Stimulated activated CD4-positive, alpha-beta T cell treated with anti-CD3 and anti-CD28 coated beads, Interleukin-2, amount 100 ng/mL, for 24 hours (primary cell): ENCODE results near the gene DDX24.
A peak's percentile ranks its signal among the peaks of the same experiment; 100 is the strongest.
"Not testable (repeated sequence)": the region's sequence is repeated elsewhere in the genome, so short reads cannot be mapped to it uniquely, and the experiment has no call there.

Experiments used
- DNase-seq, 2 donors: peaks; one replicate each; pipeline ENCODE4 v3.0.0-alpha.2; 2020

DDX24 gene

DNA sequence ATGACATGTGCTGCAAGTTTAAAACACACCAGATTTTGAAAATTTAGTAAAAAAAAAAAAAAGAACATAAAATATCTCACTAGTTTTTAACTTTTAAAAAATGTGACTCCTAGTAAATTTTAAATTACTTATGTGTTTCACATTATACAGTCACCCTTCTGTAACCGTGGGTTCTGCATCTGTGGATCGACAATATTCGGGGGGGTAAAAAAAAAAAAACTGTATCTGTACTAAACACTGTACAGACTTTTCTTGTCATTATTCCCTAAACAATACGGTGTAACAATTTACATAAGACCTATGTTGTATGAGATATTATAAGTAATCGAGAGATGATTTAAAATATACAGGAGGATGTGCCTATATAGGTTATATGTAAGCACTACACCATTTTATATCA lies 3.2 kb downstream of the DDX24 start:
- DNase-seq = no peak

DNA sequence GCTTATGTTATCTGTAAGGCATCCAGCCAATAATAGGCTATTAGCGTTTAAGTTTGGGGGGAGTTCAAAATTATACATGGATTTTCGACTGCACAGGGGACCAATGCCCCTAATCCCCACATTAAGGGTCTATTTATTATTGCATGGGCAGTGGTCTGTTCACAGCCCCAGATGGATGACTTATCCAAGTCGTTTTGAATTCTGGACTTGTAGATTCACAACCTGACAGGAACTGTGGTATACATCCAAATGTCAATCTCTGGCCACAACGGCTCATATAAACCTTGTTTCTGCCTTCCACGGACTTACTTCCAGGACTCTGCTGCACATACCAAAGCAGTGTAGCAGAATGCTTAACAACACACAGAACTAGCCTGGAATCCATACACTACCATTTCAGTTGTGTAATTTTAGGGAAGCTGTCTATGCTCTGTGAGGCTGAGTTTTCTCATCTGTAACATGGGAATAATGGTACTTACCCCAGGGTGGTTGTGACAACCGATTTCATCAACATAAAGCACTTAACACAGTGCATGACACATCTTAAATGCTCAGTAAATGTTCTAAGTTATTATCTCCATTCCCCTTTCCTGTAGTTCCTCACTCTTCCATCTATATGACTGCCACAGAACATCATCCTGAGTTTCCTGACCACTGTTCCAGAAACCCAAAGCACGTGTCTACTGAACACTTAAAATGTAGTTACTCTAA lies 3.7 kb downstream of the DDX24 start:
- no peak for DNase-seq

DNA sequence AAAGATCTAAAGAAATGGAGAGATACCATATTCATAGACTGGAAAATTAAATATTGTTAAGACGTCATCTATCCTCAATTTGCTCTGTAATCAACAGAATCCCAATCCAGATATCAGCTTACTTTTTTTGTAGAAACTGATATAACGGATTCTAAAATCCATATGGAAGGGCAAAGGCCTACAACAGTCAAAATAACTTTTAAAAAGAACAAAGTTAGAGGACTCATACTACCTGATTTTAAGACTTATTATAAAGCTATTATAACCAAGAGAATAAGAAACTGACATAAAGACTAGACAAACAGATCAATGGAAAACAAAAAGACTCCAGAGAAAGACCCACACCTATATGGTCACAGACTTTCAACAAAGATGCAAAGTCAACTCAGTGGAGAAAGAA lies 6.0 kb downstream of the DDX24 start:
- no peak for DNase-seq

DNA sequence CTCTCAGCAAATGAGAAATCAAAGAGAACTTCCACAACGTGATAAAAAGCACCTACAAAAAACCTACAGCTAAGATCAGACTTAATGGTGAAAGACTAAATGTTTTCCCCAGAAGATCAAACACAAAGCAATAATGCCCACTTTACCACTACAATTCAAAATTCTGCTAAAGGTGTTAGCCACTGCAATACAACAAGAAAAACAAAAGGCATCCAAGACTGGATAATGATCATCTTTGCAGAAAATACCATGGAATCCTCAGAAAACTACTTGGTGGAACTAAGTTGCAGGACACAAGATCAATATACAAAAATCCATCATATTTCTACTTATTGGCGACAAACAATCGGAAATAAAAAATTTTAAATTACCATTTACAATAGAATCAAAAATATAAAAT lies 6.5 kb downstream of the DDX24 start:
- no peak for DNase-seq

DNA sequence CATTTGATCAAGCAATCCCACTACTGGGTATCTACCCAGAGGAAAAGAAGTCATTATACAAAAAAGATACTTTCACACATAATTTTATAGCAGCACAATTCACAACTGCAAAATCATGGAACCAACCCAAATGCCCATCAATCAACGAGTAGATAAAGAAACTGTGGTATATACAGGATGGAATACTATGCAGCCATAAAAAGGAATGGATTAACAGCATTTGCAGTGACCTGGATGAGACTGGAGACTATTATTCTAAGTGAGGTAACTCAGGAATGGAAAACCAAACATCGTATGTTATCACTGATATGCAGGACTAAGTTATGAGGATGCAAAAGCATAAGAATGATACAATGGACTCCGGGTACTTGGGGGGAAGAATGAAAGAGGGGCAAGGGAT lies 8.9 kb downstream of the DDX24 start:
- not testable (repeated sequence) for DNase-seq

DNA sequence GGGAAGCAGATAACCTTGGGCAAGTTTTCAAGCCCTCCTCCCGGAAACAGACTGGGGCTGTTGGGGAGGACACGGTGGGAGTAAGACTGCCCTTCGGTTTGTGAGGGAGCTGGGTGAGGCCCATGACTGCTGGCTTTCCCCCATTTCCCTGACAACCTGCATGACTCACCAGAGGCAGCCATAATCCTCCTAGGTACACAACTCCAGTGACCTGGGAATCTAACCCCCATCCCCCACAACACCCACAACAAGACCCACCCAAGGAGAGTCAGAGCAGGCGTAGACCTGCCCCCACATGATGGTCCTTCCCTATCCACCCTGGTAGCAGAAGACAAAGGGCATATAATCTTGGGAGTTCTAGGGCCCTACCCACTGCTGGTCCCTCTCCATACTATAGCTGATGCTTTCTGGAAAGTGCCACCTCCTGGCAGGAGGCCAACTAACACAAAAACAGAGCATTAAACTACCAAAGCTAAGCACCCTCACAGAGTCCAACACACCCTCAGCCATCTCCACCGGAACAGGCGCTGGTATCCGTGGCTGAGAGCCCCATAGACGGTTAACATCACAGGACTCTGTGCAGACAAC lies 14.8 kb downstream of the DDX24 start:
- no peak for DNase-seq

DNA sequence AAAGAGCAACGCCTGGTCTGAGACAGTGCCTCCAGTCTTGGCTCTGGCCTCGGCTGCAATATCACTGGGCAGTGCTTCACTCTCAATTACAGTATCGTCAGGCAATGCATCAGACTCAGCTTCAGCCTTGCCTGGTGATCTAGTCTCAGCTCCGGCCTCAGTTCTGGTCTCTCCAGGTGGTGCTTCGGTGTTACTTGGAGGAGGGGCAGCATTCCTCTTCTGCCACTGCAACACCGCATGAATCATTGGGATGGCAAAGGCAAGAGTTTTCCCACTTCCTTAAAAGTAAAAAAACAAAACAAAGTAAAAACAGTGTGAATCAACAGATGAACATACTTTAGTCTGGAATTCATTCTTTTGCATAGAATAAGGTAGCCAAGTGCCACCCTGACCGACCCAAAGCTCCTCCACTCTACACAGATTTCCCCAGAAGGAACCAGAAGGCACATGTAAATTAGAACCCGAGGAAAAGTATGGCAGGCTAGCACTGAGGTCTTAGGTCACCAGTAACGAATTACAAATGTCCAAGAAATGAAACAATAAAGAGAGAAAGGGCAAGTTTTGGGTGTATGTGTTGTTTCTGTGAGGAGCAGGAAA lies 18.6 kb downstream of the DDX24 start:
- DNase-seq = no peak

DNA sequence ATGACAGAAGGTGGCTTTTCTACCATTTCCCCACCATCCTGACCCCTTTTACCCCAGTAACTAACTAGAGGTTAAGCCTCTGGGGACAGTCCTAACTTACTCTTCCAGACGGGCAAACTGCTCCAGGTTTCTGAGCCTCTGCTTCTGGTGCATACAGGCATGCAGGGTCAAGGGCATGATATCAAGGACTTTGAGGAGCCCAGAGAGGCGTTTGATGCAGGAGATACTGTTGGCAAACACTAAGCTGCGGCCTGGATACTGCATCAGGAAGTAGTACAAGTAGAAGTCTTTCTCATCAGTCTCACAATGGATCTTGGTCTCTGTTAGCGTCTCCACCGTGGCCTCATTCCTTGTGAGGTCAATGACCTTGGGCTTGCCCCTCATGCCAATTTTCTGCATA lies 21.0 kb downstream of the DDX24 start:
- DNase-seq = no peak

DNA sequence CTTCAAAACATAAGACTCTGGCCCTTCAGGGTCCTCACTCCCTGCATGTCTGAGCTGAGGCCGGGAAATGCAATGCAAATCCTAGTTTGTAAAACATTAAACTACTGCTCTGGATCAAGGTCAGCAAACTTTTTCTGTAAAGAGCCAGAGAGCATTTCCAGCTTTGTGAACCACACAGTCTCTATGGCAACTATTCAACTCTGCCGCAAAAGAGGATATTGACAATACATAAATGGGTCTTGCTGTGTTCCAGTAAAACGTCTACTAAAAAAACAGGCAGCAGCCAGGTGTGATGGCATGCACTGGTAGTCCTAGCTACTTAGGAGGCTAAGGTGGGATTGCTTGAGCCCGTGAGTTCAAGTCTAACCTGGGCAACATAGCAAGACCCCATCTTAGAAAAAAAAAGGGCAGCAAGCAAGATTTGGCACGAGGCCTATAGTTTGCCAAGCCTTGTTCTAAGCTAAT lies 22.3 kb downstream of the DDX24 start:
- no peak for DNase-seq

DNA sequence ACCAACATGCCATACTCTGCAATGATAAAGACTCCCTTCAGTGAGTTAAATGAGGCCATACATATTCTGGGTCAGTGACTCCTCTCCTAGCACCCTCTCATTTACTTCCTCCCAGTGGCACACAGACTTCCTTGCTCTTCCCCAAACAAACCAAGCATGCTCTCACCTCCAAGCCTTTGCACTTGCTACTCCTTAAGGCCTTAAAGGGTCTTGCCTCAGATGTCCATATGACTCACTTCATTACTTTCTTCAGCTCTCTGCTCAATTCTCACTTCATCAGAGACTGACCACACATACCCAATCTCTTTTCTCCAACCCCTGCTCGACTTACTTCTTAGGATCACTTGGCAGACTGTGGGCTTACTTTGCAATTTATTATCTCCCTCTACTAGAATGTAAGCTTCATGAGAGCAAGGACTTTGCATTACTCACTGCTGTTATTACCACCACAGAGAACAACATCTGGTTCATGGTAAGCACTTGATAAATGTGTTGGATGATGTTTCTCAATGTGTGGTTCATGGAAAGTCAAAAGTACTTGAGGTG lies 22.8 kb downstream of the DDX24 start:
- DNase-seq = no peak

DNA sequence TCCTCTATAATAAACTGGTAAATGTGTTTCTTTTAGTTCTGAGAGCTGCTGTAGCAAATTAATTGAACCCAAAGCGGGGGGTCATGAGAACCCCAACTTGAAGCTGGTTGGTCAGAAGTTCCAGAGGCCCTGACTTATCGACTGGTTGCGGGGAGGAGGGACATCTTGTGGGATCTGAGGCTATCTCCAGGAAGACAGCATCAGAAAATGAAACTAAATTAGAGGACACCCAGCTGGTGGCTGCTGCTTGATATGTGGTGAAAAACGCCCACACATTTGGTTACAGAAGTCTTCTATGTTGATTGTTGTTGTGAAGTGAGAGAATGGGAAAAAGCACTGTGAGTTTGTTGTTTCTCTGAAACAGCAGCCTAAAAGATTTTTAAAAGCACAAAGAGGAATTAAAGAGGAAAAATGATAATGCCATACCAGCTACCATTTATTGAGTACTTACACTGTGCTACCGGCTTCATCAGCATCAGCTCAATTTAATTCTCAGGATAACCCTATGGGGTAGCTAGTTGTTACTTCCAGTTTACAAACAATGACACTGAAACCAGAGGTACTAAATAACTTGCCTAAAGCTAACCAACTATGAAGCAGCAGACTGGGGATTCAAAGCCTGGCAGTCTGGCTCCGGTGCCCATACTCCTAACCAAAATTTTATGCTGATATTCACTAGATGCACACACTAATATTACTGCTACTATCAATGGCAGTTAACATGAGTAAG lies 24.3 kb downstream of the DDX24 start:
- peak in 1 of 2 donors; percentile 21 for DNase-seq

DNA sequence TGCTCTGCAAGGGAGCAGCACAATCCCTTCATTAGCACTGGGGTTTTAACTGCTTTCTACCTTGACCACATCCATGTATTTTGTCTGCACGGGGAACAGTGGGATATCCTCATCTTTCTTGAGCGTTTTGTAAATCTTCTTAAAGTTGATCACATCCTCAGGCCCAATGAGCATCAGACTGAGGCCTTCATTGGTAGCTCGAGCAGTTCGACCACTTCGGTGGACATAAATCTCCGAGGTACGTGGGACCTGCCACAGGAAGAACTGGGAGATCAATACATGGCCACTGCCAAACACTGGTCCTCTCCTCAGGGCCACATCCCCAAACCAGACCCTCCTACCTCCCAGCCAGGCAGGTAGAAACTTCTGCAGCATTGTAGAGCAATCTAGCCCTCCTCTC lies 26.1 kb downstream of the DDX24 start:
- DNase-seq = no peak

DNA sequence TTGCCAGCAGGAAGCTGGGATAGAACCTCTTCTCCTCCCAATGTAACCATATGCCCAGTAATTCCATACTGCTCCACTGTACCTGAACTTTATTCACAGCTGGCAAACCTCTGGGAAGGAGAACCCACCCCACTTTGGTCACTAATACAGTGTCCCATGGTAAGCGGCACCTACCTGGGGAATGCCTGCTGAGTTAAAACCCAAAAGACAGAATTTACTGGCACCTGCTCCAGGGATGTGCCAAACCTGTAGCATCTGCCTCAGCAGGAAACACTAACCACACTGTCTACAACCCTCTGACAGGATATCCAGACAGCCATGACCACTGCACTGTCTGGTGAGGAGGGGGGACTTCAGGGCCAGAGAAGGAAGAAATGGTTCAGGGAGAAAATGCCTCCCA lies 26.6 kb downstream of the DDX24 start:
- DNase-seq = no peak

DNA sequence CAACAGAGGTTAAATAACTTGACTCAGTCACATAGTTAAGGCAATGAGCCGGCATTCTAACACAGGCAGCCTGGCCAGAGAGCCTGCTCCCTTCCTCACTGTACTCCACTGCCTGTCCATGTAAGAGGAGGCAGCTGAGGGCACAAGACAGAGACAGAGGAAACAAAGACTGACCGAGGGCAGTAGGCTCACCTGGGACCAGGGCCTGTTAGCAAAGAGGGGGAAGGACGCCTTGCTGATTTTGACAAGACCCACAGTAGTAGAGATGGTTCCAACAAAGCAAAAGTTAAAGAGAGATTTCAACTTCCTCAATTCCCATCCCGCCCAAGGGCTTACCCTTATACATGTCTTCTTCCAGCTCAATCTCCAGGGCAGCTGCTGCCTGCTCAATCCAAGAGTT lies 28.3 kb downstream of the DDX24 start:
- DNase-seq = no peak

DNA sequence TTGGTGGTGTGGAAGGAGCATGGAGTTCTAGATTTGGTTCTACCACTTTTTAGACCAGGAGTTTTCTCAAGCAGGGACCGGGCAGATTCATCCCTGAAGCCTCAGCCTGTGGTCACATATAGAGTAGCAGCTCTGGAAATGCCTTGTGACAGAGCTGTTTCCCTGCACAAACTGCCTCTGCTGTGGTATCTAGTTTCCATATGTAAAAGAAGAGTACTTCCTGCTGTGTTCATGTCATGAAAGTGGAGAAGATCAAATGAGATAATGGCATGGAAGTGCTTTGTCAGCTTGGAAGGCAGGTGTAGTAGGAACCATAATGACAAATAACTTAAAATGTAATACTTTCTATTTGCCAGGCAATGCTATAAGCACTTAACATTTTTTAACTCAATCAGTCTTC lies 28.8 kb downstream of the DDX24 start:
- no peak for DNase-seq

DNA sequence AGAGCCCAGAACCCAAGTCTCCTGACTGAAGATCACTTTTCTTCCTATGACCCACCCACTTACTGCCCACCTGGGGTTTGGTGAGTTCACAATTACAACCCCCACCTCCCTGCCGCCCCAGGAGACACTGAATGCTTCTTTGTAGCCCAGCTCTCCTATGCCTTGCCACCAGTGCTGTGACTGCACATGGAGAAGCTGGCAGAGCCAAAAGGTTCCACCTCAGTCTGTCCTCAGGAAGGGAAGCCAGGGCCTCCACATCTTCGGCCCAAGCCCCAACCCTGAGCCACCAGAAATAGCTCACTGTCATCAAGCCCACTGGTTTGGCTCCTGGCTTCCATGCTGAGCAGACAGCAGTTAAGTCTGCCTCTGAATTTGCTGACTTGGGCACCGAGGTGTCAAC lies 29.2 kb downstream of the DDX24 start:
- no peak for DNase-seq

DNA sequence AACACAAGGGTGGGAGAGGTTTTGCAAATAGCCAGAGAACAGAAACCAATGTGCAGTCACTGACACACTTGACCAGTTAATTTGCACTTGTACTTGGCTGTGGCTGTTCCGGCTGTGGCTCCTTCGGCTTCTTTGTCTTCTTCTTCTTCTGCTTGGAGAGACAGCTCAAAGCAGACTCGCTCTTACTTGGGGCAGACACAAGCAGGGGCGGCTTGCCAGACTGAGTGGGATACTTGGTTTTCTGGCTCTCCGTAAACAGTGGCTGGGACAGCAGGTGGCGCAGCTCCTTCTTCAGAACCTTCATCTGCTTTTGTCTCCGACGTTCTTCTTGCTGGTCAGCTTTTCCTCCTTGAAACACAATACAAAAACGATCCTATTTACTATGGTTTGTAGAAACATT lies 29.9 kb downstream of the DDX24 start:
- no peak for DNase-seq

DNA sequence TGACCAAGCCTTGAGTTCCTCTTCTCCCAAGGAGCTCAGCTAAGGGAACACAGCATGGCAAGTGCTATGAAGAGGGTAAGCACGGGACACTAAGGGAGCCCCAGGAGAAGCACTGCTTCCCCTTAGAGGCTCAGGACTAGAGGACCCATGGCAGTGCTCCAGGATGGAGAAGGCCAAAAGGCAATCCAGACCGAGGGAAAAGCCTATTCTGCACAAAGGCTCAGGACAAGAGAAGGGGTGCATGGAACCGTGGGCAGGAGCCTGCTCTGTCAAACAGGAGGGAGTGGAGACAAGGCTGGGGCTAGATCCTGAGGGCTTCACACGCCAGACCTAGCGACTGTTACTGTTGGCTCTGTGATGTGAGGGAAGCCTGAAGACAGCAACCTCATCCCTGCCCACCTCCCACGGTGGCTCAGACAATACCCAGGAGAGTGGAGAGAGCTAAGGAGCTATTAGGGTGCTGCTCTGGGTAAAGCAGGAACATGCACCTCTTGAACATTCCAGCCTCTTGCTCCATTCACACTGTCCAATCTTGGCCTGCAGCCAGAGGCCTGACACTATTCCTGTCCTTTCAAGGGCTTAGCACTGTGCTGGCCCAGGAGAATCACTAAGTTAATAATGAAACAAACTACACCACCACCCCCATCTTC lies 30.6 kb downstream of the DDX24 start:
- no peak for DNase-seq

DNA sequence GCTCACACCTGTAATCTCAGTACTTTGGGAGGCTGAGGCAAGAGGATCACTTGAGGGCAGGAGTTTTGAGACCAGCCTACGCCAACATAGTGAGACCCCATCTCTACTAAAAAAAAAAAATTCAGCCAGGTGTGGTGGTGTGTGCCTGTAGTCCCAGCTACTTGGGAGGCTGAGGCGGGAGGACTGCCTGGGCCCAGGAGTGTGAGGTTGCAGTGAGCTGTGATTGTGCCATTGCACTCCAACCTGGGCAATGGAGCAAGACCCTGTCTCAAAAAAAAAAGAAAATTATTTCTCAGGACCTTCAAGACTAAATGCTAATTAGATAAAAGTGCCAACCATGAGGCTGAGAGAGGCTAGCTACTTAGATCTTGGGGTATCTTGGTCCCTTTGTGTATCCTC lies 31.4 kb downstream of the DDX24 start:
- no peak for DNase-seq

DNA sequence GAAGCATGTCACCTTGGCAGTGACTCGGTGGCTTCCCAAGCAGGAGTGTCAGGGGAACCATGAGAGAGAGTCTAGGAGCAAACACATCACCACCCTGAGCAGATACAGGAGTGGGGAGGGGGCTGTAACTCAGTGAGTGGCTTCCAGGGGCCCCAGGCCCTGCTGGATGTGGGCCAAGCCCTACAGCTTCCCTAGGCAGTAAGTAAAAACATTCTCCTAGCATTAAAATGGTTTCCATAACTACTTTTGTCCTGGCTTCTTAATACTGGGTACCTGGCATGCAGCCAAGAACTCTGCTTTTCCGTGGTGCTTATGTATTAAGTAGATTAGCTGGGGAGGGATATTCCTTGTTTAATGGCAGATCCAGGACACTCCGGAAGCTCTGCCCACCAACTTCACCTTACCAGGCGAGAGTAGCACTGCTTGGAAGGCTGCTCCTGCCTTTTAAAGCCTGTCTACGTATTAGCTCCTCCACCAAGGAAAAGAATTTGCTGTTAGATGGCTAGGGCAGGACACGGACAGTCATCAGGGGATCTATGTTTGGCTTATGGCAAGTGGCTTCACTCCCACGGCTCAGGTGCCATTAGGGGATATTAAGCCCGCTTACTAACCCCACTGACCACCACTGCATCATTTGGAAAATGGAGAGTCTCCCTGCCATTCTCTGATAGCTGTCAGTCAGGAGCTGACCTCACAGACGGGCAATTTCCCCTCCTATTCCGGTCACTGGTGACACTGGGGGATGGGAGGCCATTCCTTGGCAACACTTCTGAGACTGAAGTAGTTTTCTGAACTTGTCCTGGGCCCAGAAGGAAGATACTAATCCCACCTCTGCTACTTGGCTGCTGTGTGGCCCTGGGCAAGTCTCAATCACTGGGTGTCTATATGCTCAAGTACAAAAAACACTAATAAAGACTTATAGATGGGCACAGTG lies 32.0 kb downstream of the DDX24 start:
- DNase-seq = peak in 1 of 2 donors; percentile 8

DNA sequence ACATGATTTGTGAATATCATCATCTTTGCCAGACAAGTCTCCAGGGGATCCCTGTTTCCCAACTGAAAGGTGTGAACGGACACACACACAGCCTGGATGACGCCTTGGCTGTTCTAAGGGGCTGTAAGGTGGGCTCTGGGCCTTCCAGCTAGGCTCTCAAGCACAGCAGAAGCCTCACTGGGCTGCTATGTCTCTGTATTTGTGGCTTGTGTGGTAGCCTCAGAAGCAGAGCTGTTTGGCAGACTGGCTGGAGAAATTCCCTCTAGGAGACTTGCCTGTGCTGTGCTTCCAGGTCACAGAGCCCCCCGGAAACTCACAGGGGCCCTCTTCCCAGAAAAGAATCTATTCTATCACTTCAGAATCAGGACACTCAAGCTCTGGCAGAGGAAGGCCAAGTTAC lies 33.4 kb downstream of the DDX24 start:
- no peak for DNase-seq

DNA sequence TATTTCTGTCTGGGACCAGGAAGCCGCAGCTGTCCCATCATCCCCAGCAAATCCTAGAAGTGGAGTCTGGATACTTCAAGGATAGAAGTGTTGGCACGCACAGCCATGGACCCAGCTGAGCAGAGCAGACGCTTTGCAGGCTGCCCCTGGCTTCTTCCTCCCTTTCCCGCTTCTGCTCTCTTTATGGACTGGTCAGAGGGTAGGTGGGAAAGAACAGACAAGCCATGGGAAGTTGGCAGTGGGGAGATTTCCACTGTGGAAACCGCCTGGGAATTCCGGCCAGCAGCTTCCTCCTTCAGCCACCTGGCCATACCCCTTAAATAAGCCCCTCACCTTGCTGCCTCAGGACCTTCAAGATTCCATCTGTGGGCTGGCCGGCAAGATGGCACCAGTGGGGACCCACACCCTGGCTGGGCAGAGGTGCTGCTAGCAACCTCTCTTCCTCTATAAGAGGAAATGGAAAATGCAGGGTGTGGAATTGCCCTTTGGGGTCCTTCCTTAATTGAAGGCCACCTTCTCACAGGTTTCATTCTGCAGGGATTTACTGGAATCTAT lies 34.2 kb downstream of the DDX24 start:
- DNase-seq = no peak
